K562 (cell line): ENCODE measurements around the gene DALRD3. TPM values are rescaled to one million over a fixed set of nuclear protein-coding genes. Genes with fewer than 3 reads are reported as not detected.

ENCODE experiments used
- ATAC-seq: fragments of 200-7000 bp; cut with Tn5 transposase; 3 replicates; pipeline ENCODE4 v1.9.1; 2020; ENCODE audit warnings: moderate library complexity
- BruUV-seq: library from RNA; stranded (reverse); fragments of 400-500 nt; replicated peaks from 2 replicates; lab custom pipeline; 2021; lab: Mats Ljungman, UMichigan
- CTCF ChIA-PET: fragments of 300-600 bp; formaldehyde crosslinking; extraction: SDS; loops from one replicate; lab custom pipeline; 2021; ENCODE audit warnings: low intra/inter-chr PET ratio; lab: Yijun Ruan, JAX
- POLR2A ChIA-PET: fragments of 300-600, 350-650 bp; sonication (Branson Sonifier 250); formaldehyde crosslinking; extraction: SDS; loops from one replicate; lab custom pipeline; 2021; ENCODE audit warnings: antibody characterized with exemption, inconsistent platforms; lab: Yijun Ruan, JAX
- DNase-seq, 4 experiments: peaks; one replicate each; pipeline versions ENCODE4 v3.0.0 to v3.0.0-alpha.2; 2011 to 2018; ENCODE audit warnings: low spot score in 3 of 4, mixed read lengths in 3 of 4; ENCODE audit errors: extremely low read depth in 1 of 4
- FAIRE-seq: peaks from 2 replicates; lab custom pipeline; 2011; peaks lifted over from hg19 to GRCh38; lab: Jason Lieb, UNC
- H2AFZ ChIP-seq: 2 replicates; pipeline ENCODE4 v1.6.0; 2011; ENCODE audit warnings: low read depth, low read length, control low read depth, inconsistent platforms
- H3K27ac ChIP-seq: fragments of 200-600 bp; 3 replicates; pipeline ENCODE4 v1.8.0; 2011; ENCODE audit warnings: low read depth, mild to moderate bottlenecking, control low read depth, inconsistent platforms, low read length, moderate library complexity, mixed read lengths; ENCODE audit errors: extremely low read depth
- H3K27me3 ChIP-seq, 2 experiments: fragments of 300-600 bp in 1 of 2; 2 replicates in 1 of 2; 3 replicates in 1 of 2; pipeline versions ENCODE4 v1.6.0 to v1.8.0; 2011; ENCODE audit warnings: inconsistent platforms in 2 of 2, low read length in 2 of 2, mild to moderate bottlenecking in 1 of 2, mixed read lengths in 1 of 2, moderate library complexity in 1 of 2; ENCODE audit not compliant: control insufficient read depth in 2 of 2, insufficient read depth in 2 of 2
- H3K36me3 ChIP-seq: fragments of 300-600 bp; 3 replicates; pipeline ENCODE4 v1.8.0; 2011; ENCODE audit warnings: mild to moderate bottlenecking, low read length, inconsistent platforms; ENCODE audit not compliant: control insufficient read depth, insufficient read depth
- H3K4me1 ChIP-seq, 2 experiments: fragments of 200-600 bp in 1 of 2; replicated peaks in 1 of 2; 2 replicates in 1 of 2; 3 replicates in 1 of 2; pipeline versions ENCODE4 v1.5.1 to v1.8.0; 2011; ENCODE audit warnings: inconsistent platforms in 2 of 2, low read length in 2 of 2, mild to moderate bottlenecking in 1 of 2, mixed read lengths in 1 of 2, moderate library complexity in 1 of 2; ENCODE audit not compliant: control insufficient read depth in 2 of 2, insufficient read depth in 2 of 2
- H3K4me2 ChIP-seq: 2 replicates; pipeline ENCODE4 v1.6.1; 2011; ENCODE audit warnings: low read length, control low read depth, inconsistent platforms, mixed read lengths; ENCODE audit not compliant: insufficient read depth
- H3K4me3 ChIP-seq: fragments of 200-600 bp; sonication (generic), shearing (Covaris generic); 2 replicates; pipeline ENCODE4 v1.5.1; 2016; ENCODE audit warnings: control low read depth, inconsistent platforms
- H3K79me2 ChIP-seq: fragments of 200-600 bp; 3 replicates; pipeline ENCODE4 v1.8.0; 2011; ENCODE audit warnings: low read length, inconsistent platforms; ENCODE audit not compliant: control insufficient read depth, insufficient read depth
- H3K9ac ChIP-seq, 2 experiments: 2 replicates each; pipeline versions ENCODE4 v1.6.0 to v1.6.1; 2011; ENCODE audit warnings: low read depth in 2 of 2, low read length in 2 of 2, control low read depth in 1 of 2, inconsistent platforms in 1 of 2, mild to moderate bottlenecking in 1 of 2, mixed read lengths in 1 of 2; ENCODE audit not compliant: insufficient read depth in 1 of 2
- H3K9me1 ChIP-seq: one replicate; pipeline ENCODE4 v1.6.0; 2011; ENCODE audit warnings: inconsistent platforms, mild to moderate bottlenecking, low read length, moderate library complexity; ENCODE audit not compliant: control insufficient read depth, insufficient read depth
- H3K9me3 ChIP-seq: replicated peaks from 2 replicates; pipeline ENCODE4 v1.5.1; 2011; ENCODE audit warnings: low read depth, low read length, inconsistent platforms; ENCODE audit not compliant: control insufficient read depth, insufficient read depth
- H4K20me1 ChIP-seq: replicated peaks from 2 replicates; pipeline ENCODE4 v1.6.1; 2011; ENCODE audit warnings: low read length, inconsistent platforms, mixed read lengths; ENCODE audit not compliant: control insufficient read depth, insufficient read depth
- CREB3 ChIP-seq: fragments of 450-650 bp; conservative IDR thresholded peaks from 2 replicates; pipeline ENCODE4 v1.6.1; 2016; ENCODE audit warnings: missing genetic modification characterization, low read depth, mild to moderate bottlenecking, missing compliant biosample characterization, moderate library complexity
- FOXA1 ChIP-seq: fragments of 450-650 bp; IDR thresholded peaks from 2 replicates; pipeline ENCODE4 v1.6.1; 2016; ENCODE audit warnings: mild to moderate bottlenecking, borderline replicate concordance
- NRF1 ChIP-seq, 2 experiments: fragments of 450-650 bp; IDR thresholded peaks in 1 of 2; conservative IDR thresholded peaks in 1 of 2; 2 replicates each; pipeline ENCODE4 v1.6.1; 2014; ENCODE audit warnings: mild to moderate bottlenecking in 2 of 2
- POLR2B ChIP-seq: fragments of 450-650 bp; IDR thresholded peaks from 2 replicates; pipeline ENCODE4 v1.6.1; 2018; ENCODE audit warnings: low read depth; ENCODE audit not compliant: partially characterized antibody
- PTBP1 ChIP-seq: fragments of 200-400 bp; formaldehyde crosslinking; IDR thresholded peaks from 2 replicates; pipeline ENCODE4 v1.6.1; 2017; ENCODE audit warnings: low read depth, low read length
- RBM34 ChIP-seq: fragments of 200-400 bp; formaldehyde crosslinking; IDR thresholded peaks from 2 replicates; pipeline ENCODE4 v1.6.1; 2018; ENCODE audit warnings: low read length, borderline replicate concordance; ENCODE audit not compliant: insufficient read depth
- SP1 ChIP-seq: sonication (generic); formaldehyde crosslinking; IDR thresholded peaks from 2 replicates; pipeline ENCODE4 v1.8.1; 2022; ENCODE audit warnings: mild to moderate bottlenecking, missing genetic modification reagents
- SREBF2 ChIP-seq: sonication (generic); formaldehyde crosslinking; IDR thresholded peaks from 2 replicates; pipeline ENCODE4 v1.4.0; 2020; ENCODE audit warnings: mild to moderate bottlenecking, missing genetic modification reagents
- TBP ChIP-seq: optimal IDR thresholded peaks from 2 replicates; pipeline ENCODE3; 2011; ENCODE audit warnings: low read depth, low read length, improper control_type of control experiment
- TEAD4 ChIP-seq, 2 experiments: sonication (generic) in 1 of 2; formaldehyde crosslinking in 1 of 2; IDR thresholded peaks; 2 replicates each; pipeline versions ENCODE4 v1.6.1 to v1.8.0; 2012 to 2022; ENCODE audit warnings: borderline replicate concordance in 1 of 2, inconsistent platforms in 1 of 2, low read length in 1 of 2, mild to moderate bottlenecking in 1 of 2, missing genetic modification reagents in 1 of 2
- ZC3H8 ChIP-seq: fragments of 450-650 bp; IDR thresholded peaks from 2 replicates; pipeline ENCODE4 v1.6.1; 2017
- ZFPM2 ChIP-seq: fragments of 250-450 bp; sonication (Bioruptor Pico); IDR thresholded peaks from 2 replicates; pipeline ENCODE4 v1.5.1; 2022; ENCODE audit warnings: mild to moderate bottlenecking
- ZNF311 ChIP-seq: fragments of 250-450 bp; sonication (Bioruptor Pico); IDR thresholded peaks from 2 replicates; pipeline ENCODE4 v1.4.0; 2020; ENCODE audit warnings: mild to moderate bottlenecking, moderate library complexity
- ZNF586 ChIP-seq: fragments of 450-650 bp; formaldehyde crosslinking; conservative IDR thresholded peaks from 2 replicates; pipeline ENCODE4 v1.4.0; 2020; ENCODE audit warnings: mild to moderate bottlenecking, moderate library complexity
- ZNF644 ChIP-seq: fragments of 200-800 bp; sonication (Bioruptor generic); IDR thresholded peaks from 2 replicates; pipeline ENCODE4 v1.6.1; 2016; ENCODE audit warnings: low read depth, missing genetic modification characterization, missing compliant biosample characterization
- ZNF696 ChIP-seq: fragments of 250-450 bp; sonication (Bioruptor Pico); conservative IDR thresholded peaks from 2 replicates; pipeline ENCODE4 v1.4.0; 2020; ENCODE audit warnings: mild to moderate bottlenecking, moderate library complexity
- WGBS: fragments of 100-300 bp; shearing (Covaris generic); methylation state at CpG from one replicate; pipeline ENCODE4 v1.1.6; 2016; ENCODE audit warnings: low coverage, mixed read lengths; ENCODE audit not compliant: insufficient coverage; ENCODE audit errors: missing lambda C conversion rate; 5-methylcytosine and 5-hydroxymethylcytosine counted together
- in situ Hi-C: fragments of 300-500 bp; cut with MboI; formaldehyde crosslinking; loops from 4 replicates; pipeline ENCODE4 v1.15.0; 2018; ENCODE audit warnings: inconsistent platforms, mixed read lengths
- intact Hi-C: fragments of 100-400 bp; cut with micrococcal nuclease; formaldehyde crosslinking; loops from 2 replicates; pipeline ENCODE4 v1.14.2; 2022
- polyA plus RNA-seq, 8 experiments: library from polyadenylated mRNA; depleted of rRNA in 4 of 8; stranded (reverse) in 5 of 8; unstranded in 3 of 8; fragments of >200 nt; fragmentation: Nextera tagmentation in 2 of 8; fragmentation: Illumina TruSeq in 1 of 8; extraction: Ambion mirVana in 2 of 8; extraction: Trizol in 1 of 8; gene quantifications; 2 replicates each; pipeline versions ENCODE4 v1.2.1 to v1.2.3, GENCODE V29; 2011 to 2014; ENCODE audit warnings: inconsistent platforms in 1 of 8, missing spikeins in 1 of 8
- total RNA-seq, 7 experiments: library from RNA; depleted of rRNA in 6 of 7; stranded (reverse); fragments of >200 nt in 6 of 7; fragmentation: Illumina TruSeq in 2 of 7; extraction: Trizol in 2 of 7; gene quantifications; 2 replicates each; pipeline versions ENCODE4 v1.2.1 to v1.2.3, GENCODE V29; 2011 to 2021; ENCODE audit warnings: low replicate concordance in 1 of 7

Gene DALRD3
- total and polyA plus RNA-seq, 9 of the 15 experiments (the other 6 are each of a cell fraction or from before 2014, with no cell fraction given): 6.6 to 31.3 (median 14.4) TPM

GRCh38 chr3:48970586-48970985 is 47.8 kb downstream of the DALRD3 start:
- no peaks in the 10 kb centered on the region for H3K4me1 ChIP-seq
- in situ Hi-C loops (no loop called here), intact Hi-C loops (no loop called here)
- TF ChIP-seq ZNF311 (CRISPR knock-in tag) (no peak), SP1 (no peak), TBP (no peak), ZC3H8 (no peak), ZFPM2 (CRISPR knock-in tag) (no peak), RBM34 (no peak), PTBP1 (no peak), POLR2B (no peak), ZNF696 (CRISPR knock-in tag) (no peak), ZNF644 (tag) (no peak), FOXA1 (no peak), CREB3 (tag) (no peak), ZNF586 (no peak), TEAD4 (IDR thresholded peaks at IDR 0.05; ENCODE audit: low read length) (no peak), TEAD4 (CRISPR knock-in tag; IDR thresholded peaks at IDR 0.05; ENCODE audit: borderline replicate concordance) (no peak), NRF1 (conservative IDR thresholded peaks at IDR 0.05 in 1 of 2, IDR thresholded peaks at IDR 0.05 in 1 of 2) (no peak), SREBF2 (no peak)
- no peaks in the 10 kb centered on the region for H4K20me1 ChIP-seq
- ChIA-PET POLR2A (interaction anchor here (0.7 to 1.5 kb wide), 2 partner anchors 10 to 52 kb away, joined by 3 to 4 read pairs; partner anchors contain the start of gene ARIH2), CTCF (no interaction called here)
- WGBS: 100% methylated on average over 6 of the region's 6 CpGs
- H3K9ac ChIP-seq: peak overlapping the region in 1 of 2 experiments; percentile 35; a peak in 1 of 4 replicates
- FAIRE-seq: no peak
- peaks cover 88% of the 10 kb centered on the region for H3K36me3 ChIP-seq
- no peak for DNase-seq
- no peak overlapping the region for H2AFZ ChIP-seq
- H3K27ac ChIP-seq: no peak overlapping the region
- BruUV-seq: no TSS peak
- no peak overlapping the region for H3K4me3 ChIP-seq
- H3K79me2 ChIP-seq: no peaks in the 10 kb centered on the region
- no peak overlapping the region for H3K4me2 ChIP-seq
- H3K27me3 ChIP-seq: no peaks in the 10 kb centered on the region
- no peak for ATAC-seq
- H3K9me3 ChIP-seq: no peaks in the 10 kb centered on the region
- no peaks in the 10 kb centered on the region for H3K9me1 ChIP-seq
